Caco-2 (cell line): Measurements from ENCODE around the gene DGCR2. TPM values are rescaled to one million over a fixed set of nuclear protein-coding genes. Genes with fewer than 3 reads are reported as not detected.
"Not testable (repeated sequence)": the region's sequence is repeated elsewhere in the genome, so short reads cannot be mapped to it uniquely, and the experiment has no call there.

Experiments used
- BruUV-seq: library from RNA; stranded (reverse); fragments of 400-500 nt; replicated peaks from 2 replicates; lab custom pipeline; 2021; lab: Mats Ljungman, UMichigan
- CTCF ChIA-PET: fragments of 300-600 bp; sonication (Branson Sonifier 250); formaldehyde crosslinking; loops from one replicate; lab custom pipeline; 2022; ENCODE audit warnings: antibody characterized with exemption; lab: Charles Lee
- POLR2A ChIA-PET: fragments of 300-600 bp; sonication (Branson Sonifier 250); formaldehyde crosslinking; loops from one replicate; lab custom pipeline; 2022; ENCODE audit warnings: antibody characterized with exemption; lab: Charles Lee
- DNase-seq, 2 experiments: peaks; one replicate each; pipeline versions ENCODE4 v3.0.0 to v3.0.0-alpha.2; 2020 to 2022
- H3K27me3 ChIP-seq: replicated peaks from 2 replicates; pipeline ENCODE4 v1.6.0; 2011; ENCODE audit warnings: low read length; ENCODE audit not compliant: control insufficient read depth, insufficient read depth
- H3K36me3 ChIP-seq: 2 replicates; pipeline ENCODE4 v1.5.1; 2011; ENCODE audit warnings: low read length; ENCODE audit not compliant: control insufficient read depth, insufficient read depth
- H3K4me1 ChIP-seq: fragments of 250-450 bp; sonication (Bioruptor Pico); 2 replicates; pipeline ENCODE4 v1.5.1; 2020; ENCODE audit warnings: mild to moderate bottlenecking
- H3K4me3 ChIP-seq: 2 replicates; pipeline ENCODE4 v1.5.1; 2011; ENCODE audit warnings: low read depth, mild to moderate bottlenecking, control low read depth, low read length
- H3K9me3 ChIP-seq: fragments of 250-450 bp; sonication (Bioruptor Pico); 2 replicates; pipeline ENCODE4 v1.5.1; 2020; ENCODE audit warnings: mild to moderate bottlenecking, moderate library complexity
- H3K27ac Mint-ChIP-seq: one replicate; pipeline ENCODE4 v1.8.0; 2022; ENCODE audit warnings: mixed read lengths; ENCODE audit not compliant: unreplicated experiment
- H3K27me3 Mint-ChIP-seq: one replicate; pipeline ENCODE4 v1.8.0; 2022; ENCODE audit warnings: mixed read lengths; ENCODE audit not compliant: insufficient read depth, unreplicated experiment
- H3K36me3 Mint-ChIP-seq: one replicate; pipeline ENCODE4 v1.8.0; 2022; ENCODE audit warnings: mild to moderate bottlenecking, mixed read lengths; ENCODE audit not compliant: insufficient read depth, unreplicated experiment
- H3K4me1 Mint-ChIP-seq: one replicate; pipeline ENCODE4 v1.8.0; 2022; ENCODE audit warnings: low read depth, mixed read lengths; ENCODE audit not compliant: unreplicated experiment
- H3K4me3 Mint-ChIP-seq: one replicate; pipeline ENCODE4 v1.8.0; 2022; ENCODE audit warnings: mild to moderate bottlenecking, moderate library complexity, mixed read lengths; ENCODE audit not compliant: unreplicated experiment
- H3K9me3 Mint-ChIP-seq: one replicate; pipeline ENCODE4 v1.8.0; 2022; ENCODE audit warnings: mixed read lengths; ENCODE audit not compliant: unreplicated experiment
- intact Hi-C: fragments of 100-400 bp; cut with micrococcal nuclease; formaldehyde crosslinking; loops from one replicate; pipeline ENCODE4 v1.10.0; 2022; ENCODE audit not compliant: unreplicated experiment
- total RNA-seq: library from RNA; stranded (reverse); gene quantifications from 2 replicates; pipeline ENCODE4 v1.2.3, GENCODE V29; 2022
- TF ChIP-seq, protein P1 (sequence below), 2 experiments: fragments of 200-600 bp in 1 of 2; IDR thresholded peaks; 1 replicate in 1 of 2; 2 replicates in 1 of 2; pipeline versions ENCODE4 v1.5.1 to v1.8.0; 2011 to 2022; ENCODE audit warnings: antibody characterized with exemption in 1 of 2, control low read depth in 1 of 2, inconsistent platforms in 1 of 2, low read depth in 1 of 2, low read length in 1 of 2, mild to moderate bottlenecking in 1 of 2, moderate library complexity in 1 of 2; ENCODE audit not compliant: insufficient read depth in 1 of 2, severe bottlenecking in 1 of 2, unreplicated experiment in 1 of 2

Gene DGCR2
- total RNA-seq, 1 experiment from 2014 or later = 67.9 TPM

DNA sequence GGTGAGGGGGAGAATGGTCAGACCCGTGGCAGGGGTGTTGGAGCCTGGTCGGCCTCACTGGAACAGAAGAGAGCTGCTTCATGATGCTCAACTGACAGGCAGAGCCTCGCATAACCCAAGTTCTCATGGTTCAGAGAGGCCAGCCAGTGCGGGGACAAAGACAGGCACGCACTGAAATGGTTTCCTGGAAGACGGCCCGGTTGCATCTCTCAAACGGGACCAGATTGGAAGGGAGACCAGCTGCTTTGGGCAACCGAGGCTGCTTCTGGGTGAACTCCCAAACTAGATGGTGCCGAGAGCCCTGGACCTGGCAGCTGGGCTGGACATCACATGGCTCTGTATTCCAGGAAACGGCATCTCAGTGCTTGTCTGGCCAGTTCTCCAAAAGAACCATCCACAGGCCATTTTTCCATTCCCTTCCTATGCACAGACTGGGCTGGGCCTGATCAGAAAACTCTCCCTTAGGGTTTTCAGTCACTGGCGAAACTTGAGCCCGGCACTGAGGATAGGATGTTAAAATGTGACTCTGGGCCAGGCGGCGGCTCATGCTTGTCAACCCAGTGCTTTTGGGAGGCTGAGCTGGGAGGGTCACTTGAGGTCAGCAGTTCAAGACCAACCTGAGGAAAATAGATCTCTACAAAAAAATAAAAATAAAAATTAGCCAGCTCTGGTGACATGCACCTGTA is 106.0 kb downstream of the DGCR2 start:
- Histone ChIP-seq H3K4me3 (no peak overlapping the region), H3K4me1 (no peaks in the 10 kb centered on the region), H3K9me3 (no peaks in the 10 kb centered on the region), H3K36me3 (no peaks in the 10 kb centered on the region), H3K27me3 (no peaks in the 10 kb centered on the region)
- H3K27me3 Mint-ChIP-seq = peaks cover 6% of the 10 kb centered on the region
- intact Hi-C loops = no loop called here
- no peak overlapping the region for H3K27ac Mint-ChIP-seq
- no peak overlapping the region for H3K4me3 Mint-ChIP-seq
- no peak for DNase-seq
- ChIA-PET CTCF (interaction anchor here (0.7 kb wide), 1 partner anchor 1171 kb away, joined by 3 read pairs; no protein-coding TSS in a partner anchor), POLR2A (no interaction called here)
- TF ChIP-seq, protein P1, sequence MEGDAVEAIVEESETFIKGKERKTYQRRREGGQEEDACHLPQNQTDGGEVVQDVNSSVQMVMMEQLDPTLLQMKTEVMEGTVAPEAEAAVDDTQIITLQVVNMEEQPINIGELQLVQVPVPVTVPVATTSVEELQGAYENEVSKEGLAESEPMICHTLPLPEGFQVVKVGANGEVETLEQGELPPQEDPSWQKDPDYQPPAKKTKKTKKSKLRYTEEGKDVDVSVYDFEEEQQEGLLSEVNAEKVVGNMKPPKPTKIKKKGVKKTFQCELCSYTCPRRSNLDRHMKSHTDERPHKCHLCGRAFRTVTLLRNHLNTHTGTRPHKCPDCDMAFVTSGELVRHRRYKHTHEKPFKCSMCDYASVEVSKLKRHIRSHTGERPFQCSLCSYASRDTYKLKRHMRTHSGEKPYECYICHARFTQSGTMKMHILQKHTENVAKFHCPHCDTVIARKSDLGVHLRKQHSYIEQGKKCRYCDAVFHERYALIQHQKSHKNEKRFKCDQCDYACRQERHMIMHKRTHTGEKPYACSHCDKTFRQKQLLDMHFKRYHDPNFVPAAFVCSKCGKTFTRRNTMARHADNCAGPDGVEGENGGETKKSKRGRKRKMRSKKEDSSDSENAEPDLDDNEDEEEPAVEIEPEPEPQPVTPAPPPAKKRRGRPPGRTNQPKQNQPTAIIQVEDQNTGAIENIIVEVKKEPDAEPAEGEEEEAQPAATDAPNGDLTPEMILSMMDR (IDR thresholded peaks at IDR 0.05; ENCODE audit: insufficient read depth in 1 of 2, low read depth in 1 of 2, low read length in 1 of 2, severe bottlenecking in 1 of 2, unreplicated experiment in 1 of 2) = no peak
- no peaks in the 10 kb centered on the region for H3K4me1 Mint-ChIP-seq
- H3K9me3 Mint-ChIP-seq = no peaks in the 10 kb centered on the region
- BruUV-seq = no TSS peak
- no peaks in the 10 kb centered on the region for H3K36me3 Mint-ChIP-seq

- Mint-ChIP-seq H3K4me3 (no peak overlapping the region), H3K36me3 (no peaks in the 10 kb centered on the region), H3K27me3 (peaks cover 2% of the 10 kb centered on the region), H3K9me3 (no peaks in the 10 kb centered on the region), H3K4me1 (no peaks in the 10 kb centered on the region), H3K27ac (no peak overlapping the region)
- no peak for DNase-seq
- Histone ChIP-seq H3K27me3 (no peaks in the 10 kb centered on the region), H3K9me3 (no peaks in the 10 kb centered on the region), H3K4me1 (no peaks in the 10 kb centered on the region), H3K36me3 (no peaks in the 10 kb centered on the region), H3K4me3 (no peak overlapping the region)
- intact Hi-C loops = no loop called here
- BruUV-seq = no TSS peak
- ChIA-PET CTCF (no interaction called here), POLR2A (no interaction called here)
- TF ChIP-seq, protein P1 (IDR thresholded peaks at IDR 0.05; ENCODE audit: insufficient read depth in 1 of 2, low read depth in 1 of 2, low read length in 1 of 2, severe bottlenecking in 1 of 2, unreplicated experiment in 1 of 2) = no peak
Observed at GRCh38 chr22:19014886-19015285, 107.3 kb downstream of the DGCR2 start.

GRCh38 chr22:19013881-19014598 is 108.2 kb downstream of the DGCR2 start:
- H3K4me3 ChIP-seq, H3K36me3 ChIP-seq, H3K27me3 ChIP-seq, POLR2A ChIA-PET, H3K27me3 Mint-ChIP-seq, H3K4me1 ChIP-seq, intact Hi-C loops, H3K27ac Mint-ChIP-seq, H3K36me3 Mint-ChIP-seq, H3K9me3 Mint-ChIP-seq, H3K4me1 Mint-ChIP-seq, H3K4me3 Mint-ChIP-seq, BruUV-seq, H3K9me3 ChIP-seq, DNase-seq: not testable (repeated sequence)
- CTCF ChIA-PET = interaction anchor here (0.7 to 0.9 kb wide), 2 partner anchors 8 to 160 kb away, joined by 4 to 10 read pairs; no protein-coding TSS in a partner anchor

GRCh38 chr22:19013411-19013810 is 108.8 kb downstream of the DGCR2 start:
- BruUV-seq, H3K36me3 Mint-ChIP-seq, DNase-seq, H3K9me3 Mint-ChIP-seq, H3K9me3 ChIP-seq, H3K4me3 Mint-ChIP-seq, H3K27ac Mint-ChIP-seq, H3K27me3 ChIP-seq, H3K36me3 ChIP-seq, intact Hi-C loops, H3K27me3 Mint-ChIP-seq, POLR2A ChIA-PET, H3K4me3 ChIP-seq, H3K4me1 ChIP-seq, H3K4me1 Mint-ChIP-seq: not testable (repeated sequence)
- CTCF ChIA-PET = interaction anchor here (0.7 kb wide), 1 partner anchor 161 kb away, joined by 4 read pairs; no protein-coding TSS in a partner anchor
